ENCODE data around the gene SRGAP1. TPM values are rescaled to one million over a fixed set of nuclear protein-coding genes. Genes with fewer than 3 reads are reported as not detected.

SRGAP1 gene
- total RNA-seq, 1 experiment from 2014 or later = 26.8 TPM

- Histone ChIP-seq H3K27me3 (ENCODE audit: control insufficient read depth, insufficient read depth, low read length) (no peaks in the 10 kb centered on the region), H3K27ac (ENCODE audit: low read length) (no peak overlapping the region), H3K4me1 (ENCODE audit: control insufficient read depth, insufficient read depth, low read length) (no peaks in the 10 kb centered on the region), H3K9me3 (ENCODE audit: control insufficient read depth, insufficient read depth, low read depth, low read length) (no peaks in the 10 kb centered on the region), H3K4me3 (ENCODE audit: low read depth in 2 of 2, low read length in 2 of 2) (no peak overlapping the region), H3K36me3 (ENCODE audit: control insufficient read depth, insufficient read depth, low read length) (no peaks in the 10 kb centered on the region)
- TF ChIP-seq SIN3A (IDR thresholded peaks at IDR 0.05; ENCODE audit: borderline replicate concordance, insufficient read depth, low read depth, low read length) = no peak
- TF ChIP-seq CTCF (IDR thresholded peaks at IDR 0.05) = no peak
- TF ChIP-seq POLR2AphosphoS5 (IDR thresholded peaks at IDR 0.05; ENCODE audit: low read depth, low read length) = no peak
- no peak for TF ChIP-seq TCF7L2 (IDR thresholded peaks at IDR 0.05; ENCODE audit: low read depth, low read length)
- no peak for TF ChIP-seq REST (IDR thresholded peaks at IDR 0.05; ENCODE audit: insufficient read depth in 1 of 2, low read depth in 2 of 2, low read length in 1 of 2)
- ChIA-PET CTCF (no interaction called here), POLR2A (no interaction called here)
- in situ Hi-C loops (cut with HindIII; ENCODE audit: low pct_unique_long_range_greater_than_20kb, low sequenced_read_pairs) (no loop called here), intact Hi-C loops (cut with micrococcal nuclease; ENCODE audit: unreplicated experiment) (no loop called here)
- no TSS peak for BruUV-seq (replicated peaks)
- ATAC-seq (no peak), DNase-seq (ENCODE audit: low read depth, low spot score) (no peak)
These were observed 174.6 kb downstream of the SRGAP1 start for GRCh38 chr12:64019101-64019500.

GRCh38 chr12:64019654-64020053 lies 175.2 kb downstream of the SRGAP1 start:
- Histone ChIP-seq H3K27ac (ENCODE audit: low read length) (no peak overlapping the region; the same call in 1 of the 2 replicates), H3K4me3 (ENCODE audit: low read depth in 2 of 2, low read length in 2 of 2) (no peak overlapping the region), H3K4me1 (ENCODE audit: control insufficient read depth, insufficient read depth, low read length) (no peaks in the 10 kb centered on the region), H3K27me3 (ENCODE audit: control insufficient read depth, insufficient read depth, low read length) (no peaks in the 10 kb centered on the region), H3K9me3 (ENCODE audit: control insufficient read depth, insufficient read depth, low read depth, low read length) (no peaks in the 10 kb centered on the region), H3K36me3 (ENCODE audit: control insufficient read depth, insufficient read depth, low read length) (no peaks in the 10 kb centered on the region)
- intact Hi-C loops (cut with micrococcal nuclease; ENCODE audit: unreplicated experiment) (no loop called here), in situ Hi-C loops (cut with HindIII; ENCODE audit: low pct_unique_long_range_greater_than_20kb, low sequenced_read_pairs) (no loop called here)
- CTCF ChIA-PET = no interaction called here
- TF ChIP-seq SIN3A (IDR thresholded peaks at IDR 0.05; ENCODE audit: borderline replicate concordance, insufficient read depth, low read depth, low read length) (no peak), POLR2AphosphoS5 (IDR thresholded peaks at IDR 0.05; ENCODE audit: low read depth, low read length) (no peak), CTCF (IDR thresholded peaks at IDR 0.05) (no peak), TCF7L2 (IDR thresholded peaks at IDR 0.05; ENCODE audit: low read depth, low read length) (no peak), REST (IDR thresholded peaks at IDR 0.05; ENCODE audit: insufficient read depth in 1 of 2, low read depth in 2 of 2, low read length in 1 of 2) (no peak)
- POLR2A ChIA-PET = no interaction called here
- BruUV-seq (replicated peaks) = no TSS peak
- ATAC-seq = no peak
- DNase-seq (ENCODE audit: low read depth, low spot score) = no peak
